Naive B cell (primary cell): ENCODE results near the gene F5. TPM values are rescaled to one million over a fixed set of nuclear protein-coding genes. Genes with fewer than 3 reads are reported as not detected.
A peak's percentile ranks its signal among the peaks of the same experiment; 100 is the strongest.

Source experiments
- ATAC-seq, 2 donors: fragments of 150-1000 bp; cut with Tn5 transposase; 2 replicates each; pipeline ENCODE4 v1.10.0; 2021; ENCODE audit warnings: low read depth in 2 of 2, mild to moderate bottlenecking in 2 of 2, moderate library complexity in 2 of 2
- DNase-seq: peaks from one replicate; pipeline ENCODE4 v3.0.0; 2022
- H3K27ac Mint-ChIP-seq, 6 donors: one replicate each; pipeline ENCODE4 v1.8.0; 2020 to 2022; ENCODE audit warnings: mild to moderate bottlenecking in 6 of 6, mixed read lengths in 6 of 6, moderate library complexity in 5 of 6, inconsistent platforms in 2 of 6
- H3K27me3 Mint-ChIP-seq, 3 donors: one replicate each; pipeline ENCODE4 v1.8.0; 2021 to 2022; ENCODE audit warnings: mixed read lengths in 3 of 3, mild to moderate bottlenecking in 1 of 3
- H3K36me3 Mint-ChIP-seq, 2 donors: one replicate each; pipeline ENCODE4 v1.8.0; 2020 to 2022; ENCODE audit warnings: mixed read lengths in 2 of 2, inconsistent platforms in 1 of 2, mild to moderate bottlenecking in 1 of 2
- H3K4me1 Mint-ChIP-seq, 3 donors: one replicate each; pipeline ENCODE4 v1.8.0; 2020 to 2022; ENCODE audit warnings: mixed read lengths in 3 of 3, inconsistent platforms in 1 of 3, mild to moderate bottlenecking in 1 of 3, moderate library complexity in 1 of 3
- H3K4me3 Mint-ChIP-seq, 8 donors: one replicate each; pipeline ENCODE4 v1.8.0; 2020 to 2022; ENCODE audit warnings: mild to moderate bottlenecking in 8 of 8, mixed read lengths in 8 of 8, moderate library complexity in 8 of 8, inconsistent platforms in 2 of 8
- H3K9me3 Mint-ChIP-seq, 7 donors: one replicate each; pipeline ENCODE4 v1.8.0; 2020 to 2022; ENCODE audit warnings: mixed read lengths in 7 of 7, mild to moderate bottlenecking in 5 of 7, inconsistent platforms in 2 of 7, moderate library complexity in 1 of 7
- polyA plus RNA-seq, 6 donors: library from polyadenylated mRNA; unstranded; fragments of 300-500 nt; fragmentation: Illumina TruSeq; gene quantifications; one replicate each; pipeline ENCODE4 v1.2.3, GENCODE V29; 2021; ENCODE audit warnings: low read depth in 6 of 6

The F5 gene
- polyA plus RNA-seq, 6 donors from 2014 or later: 0.06 TPM; not detected in 5

DNA sequence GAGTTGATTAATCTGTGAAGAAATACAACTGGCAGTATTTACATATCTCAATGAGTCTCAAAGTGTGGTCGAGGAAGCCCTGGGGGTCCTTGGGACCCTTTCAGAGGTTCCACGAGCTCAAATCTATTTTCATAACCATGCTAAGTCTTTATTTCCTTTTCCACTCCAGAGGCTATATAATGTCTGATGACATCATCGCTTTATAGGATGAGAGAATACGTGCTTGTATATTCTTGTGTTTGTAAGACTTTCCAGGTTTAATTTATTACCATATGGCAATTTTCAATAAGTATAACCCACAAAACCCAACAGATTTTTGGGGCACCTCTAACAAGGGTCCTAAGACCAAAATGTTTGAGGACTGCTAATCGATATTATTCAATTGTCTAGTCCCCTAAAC lies 99.1 kb downstream of the F5 start:
- no peaks in the 10 kb centered on the region for H3K9me3 Mint-ChIP-seq
- H3K27ac Mint-ChIP-seq: peak overlapping the region in 3 of 6 donors; percentile 7 to 97 (median 89)
- no peaks in the 10 kb centered on the region for H3K36me3 Mint-ChIP-seq
- H3K27me3 Mint-ChIP-seq: peaks cover 0 to 4% (median under 1%) of the 10 kb centered on the region in 3 donors
- ATAC-seq (no peak), DNase-seq (no peak)
- H3K4me1 Mint-ChIP-seq: peaks cover 20 to 32% (median 27%) of the 10 kb centered on the region in 3 donors
- H3K4me3 Mint-ChIP-seq: peak overlapping the region in 6 of 8 donors; percentile 17 to 98 (median 93)

DNA sequence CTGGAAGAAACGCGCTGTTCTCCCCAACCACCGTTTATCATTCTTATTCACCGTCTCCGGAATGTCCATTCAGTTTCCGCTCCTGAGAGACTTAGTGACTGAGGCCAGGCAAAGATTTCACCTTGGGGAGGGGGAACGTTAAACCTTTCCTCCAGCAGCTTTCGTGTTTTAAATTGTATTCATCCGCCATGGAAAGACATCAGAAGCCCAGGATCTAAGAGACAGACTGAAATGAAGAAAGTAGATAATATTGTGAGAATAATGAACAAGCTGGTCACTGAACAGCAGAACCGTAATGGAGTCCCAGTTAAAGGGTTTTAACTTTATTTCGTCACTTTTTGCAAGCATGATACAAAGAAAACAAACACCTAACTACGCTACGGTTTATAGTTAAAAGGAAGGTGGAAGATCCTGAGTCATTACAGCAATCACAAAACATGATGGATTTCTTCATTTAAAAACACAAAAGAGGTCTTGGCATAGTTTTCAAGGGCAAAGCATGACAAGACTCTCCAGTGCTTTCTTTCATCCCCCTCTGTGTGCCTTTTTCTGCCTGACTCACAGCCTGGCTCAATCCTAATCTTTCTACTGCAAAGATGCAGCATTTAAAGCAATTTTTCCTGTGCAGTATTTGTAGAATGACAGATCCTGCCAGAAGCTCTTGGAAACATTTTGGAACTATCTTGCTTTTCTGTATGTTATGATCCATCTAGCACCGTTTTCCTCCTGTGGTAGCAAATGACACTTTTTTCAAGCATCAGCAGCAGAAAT lies 99.8 kb downstream of the F5 start:
- Mint-ChIP-seq H3K4me3 (peak overlapping the region; percentile 90 to 98 (median 94)), H3K36me3 (no peaks in the 10 kb centered on the region), H3K4me1 (peaks cover 20 to 32% (median 27%) of the 10 kb centered on the region in 3 donors), H3K27me3 (peaks cover 0 to 4% (median 0%) of the 10 kb centered on the region in 3 donors), H3K27ac (peak overlapping the region; percentile 89 to 98 (median 96)), H3K9me3 (no peaks in the 10 kb centered on the region)
- ATAC-seq (no peak), DNase-seq (no peak)

- no peaks in the 10 kb centered on the region for H3K9me3 Mint-ChIP-seq
- H3K36me3 Mint-ChIP-seq: no peaks in the 10 kb centered on the region
- ATAC-seq (peak; percentile 95 to 96), DNase-seq (peak; percentile 96)
- peak within 1 kb of the TSS; percentile 90 to 98 (median 94) for H3K4me3 Mint-ChIP-seq
- peaks cover 20 to 32% (median 27%) of the 10 kb centered on the region in 3 donors for H3K4me1 Mint-ChIP-seq
- H3K27ac Mint-ChIP-seq: peak within 1 kb of the TSS; percentile 89 to 98 (median 96)
- peaks cover 0 to 4% (median 0%) of the 10 kb centered on the region in 3 donors for H3K27me3 Mint-ChIP-seq
Observed at GRCh38 chr1:169485431-169486280, 100.6 kb downstream of the F5 start, which contains the start of gene SLC19A2. SLC19A2 (minus strand) TSS chr1:169485944; CDS start chr1:169485766, 178 bp downstream.

DNA sequence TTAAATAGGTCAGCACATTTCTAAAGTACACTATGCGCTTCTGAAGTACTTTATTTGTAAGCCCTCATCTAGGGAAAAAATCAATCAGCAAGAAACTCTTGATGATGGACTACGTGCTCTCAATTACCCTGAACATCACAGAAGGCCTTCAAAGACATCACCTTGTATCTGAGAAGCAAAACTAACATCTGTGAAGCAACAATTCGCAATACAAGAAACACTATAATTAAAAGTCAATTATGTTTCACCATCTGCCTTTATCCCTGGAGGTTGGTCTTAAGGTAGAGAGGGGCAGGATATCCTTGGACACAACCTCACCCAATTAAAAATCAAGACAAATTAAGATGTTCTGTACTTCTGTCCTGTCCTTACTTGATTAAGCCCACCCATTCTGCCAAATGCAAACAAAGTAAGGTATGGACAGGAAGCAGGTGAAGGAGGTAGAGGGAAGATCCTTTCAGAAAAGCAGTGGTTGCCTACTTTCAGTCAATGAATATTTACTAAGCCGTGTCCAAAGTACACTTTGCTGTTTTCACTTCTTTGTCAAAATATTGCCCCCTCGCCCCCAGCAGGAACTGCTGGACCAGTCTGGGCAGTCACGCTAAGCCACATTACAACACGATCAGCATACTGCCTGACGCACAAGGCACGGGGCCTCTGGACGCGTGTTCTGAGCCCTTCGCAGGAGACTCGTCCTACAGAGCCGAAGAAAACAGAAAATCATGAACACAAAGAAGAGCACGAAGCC lies 101.4 kb downstream of the F5 start:
- Mint-ChIP-seq H3K27me3 (peaks cover 0 to 4% (median 0%) of the 10 kb centered on the region in 3 donors), H3K4me3 (peak overlapping the region; percentile 90 to 98 (median 94)), H3K27ac (peak overlapping the region; percentile 89 to 98 (median 96)), H3K4me1 (peaks cover 20 to 32% (median 27%) of the 10 kb centered on the region in 3 donors), H3K9me3 (no peaks in the 10 kb centered on the region), H3K36me3 (no peaks in the 10 kb centered on the region)
- ATAC-seq (peak; percentile 27 to 30), DNase-seq (peak; percentile 64)

DNA sequence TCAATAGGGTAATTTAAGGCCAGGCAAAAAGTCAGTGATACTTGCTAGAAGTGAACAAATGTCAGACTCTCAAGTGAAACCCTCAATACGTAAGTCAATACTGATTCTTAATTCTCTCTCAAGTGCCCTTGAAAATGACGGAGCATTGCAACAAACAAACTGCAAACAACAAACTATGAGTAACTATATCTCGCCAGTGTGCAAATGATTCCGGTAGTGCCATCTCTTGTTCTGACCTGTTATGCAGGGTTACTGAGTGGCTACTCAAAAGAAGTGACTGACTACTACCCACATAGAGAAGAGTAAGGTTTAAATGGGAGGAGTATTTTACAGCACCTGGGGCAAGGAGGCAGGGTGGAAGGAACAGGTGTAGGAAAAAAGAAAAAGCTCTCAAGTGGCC lies 102.2 kb downstream of the F5 start:
- peak overlapping the region in 3 of 6 donors; percentile 11 to 72 (median 55) for H3K27ac Mint-ChIP-seq
- no peaks in the 10 kb centered on the region for H3K9me3 Mint-ChIP-seq
- no peak for DNase-seq
- H3K27me3 Mint-ChIP-seq: peaks cover 0 to 4% (median 0%) of the 10 kb centered on the region in 3 donors
- no peaks in the 10 kb centered on the region for H3K36me3 Mint-ChIP-seq
- no peak for ATAC-seq
- H3K4me3 Mint-ChIP-seq: peak overlapping the region; percentile 0 to 94 (median 71)
- peaks cover 20 to 32% (median 27%) of the 10 kb centered on the region in 3 donors for H3K4me1 Mint-ChIP-seq

DNA sequence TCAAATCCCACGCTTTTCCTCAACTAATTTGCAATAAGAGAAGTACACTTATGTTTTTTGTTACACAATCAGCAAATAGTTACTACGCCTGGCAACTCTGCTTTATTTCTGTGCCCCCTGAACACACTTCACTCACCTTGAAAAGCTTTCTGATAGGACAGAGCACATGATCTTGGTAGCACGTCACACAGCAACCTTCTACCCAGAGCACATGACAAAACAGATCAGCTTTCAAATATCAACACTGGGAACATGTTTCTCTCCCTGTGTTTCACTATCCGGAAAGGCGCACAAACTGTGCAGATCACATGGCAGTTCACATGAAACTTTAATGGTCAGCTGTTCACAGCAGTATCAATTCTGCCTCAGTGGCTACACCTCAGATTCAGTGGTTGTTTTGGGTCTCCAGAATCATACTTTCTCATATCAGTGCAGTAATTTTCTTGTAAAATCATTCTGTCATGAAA lies 102.7 kb downstream of the F5 start:
- DNase-seq (no peak), ATAC-seq (no peak)
- H3K4me1 Mint-ChIP-seq: peaks cover 20 to 32% (median 27%) of the 10 kb centered on the region in 3 donors
- peaks cover 0 to 4% (median 0%) of the 10 kb centered on the region in 3 donors for H3K27me3 Mint-ChIP-seq
- H3K9me3 Mint-ChIP-seq: no peaks in the 10 kb centered on the region
- H3K27ac Mint-ChIP-seq: peak overlapping the region in 1 of 6 donors; percentile 32
- H3K36me3 Mint-ChIP-seq: no peaks in the 10 kb centered on the region
- H3K4me3 Mint-ChIP-seq: peak overlapping the region in 3 of 8 donors; percentile 0 to 92 (median 90)

DNA sequence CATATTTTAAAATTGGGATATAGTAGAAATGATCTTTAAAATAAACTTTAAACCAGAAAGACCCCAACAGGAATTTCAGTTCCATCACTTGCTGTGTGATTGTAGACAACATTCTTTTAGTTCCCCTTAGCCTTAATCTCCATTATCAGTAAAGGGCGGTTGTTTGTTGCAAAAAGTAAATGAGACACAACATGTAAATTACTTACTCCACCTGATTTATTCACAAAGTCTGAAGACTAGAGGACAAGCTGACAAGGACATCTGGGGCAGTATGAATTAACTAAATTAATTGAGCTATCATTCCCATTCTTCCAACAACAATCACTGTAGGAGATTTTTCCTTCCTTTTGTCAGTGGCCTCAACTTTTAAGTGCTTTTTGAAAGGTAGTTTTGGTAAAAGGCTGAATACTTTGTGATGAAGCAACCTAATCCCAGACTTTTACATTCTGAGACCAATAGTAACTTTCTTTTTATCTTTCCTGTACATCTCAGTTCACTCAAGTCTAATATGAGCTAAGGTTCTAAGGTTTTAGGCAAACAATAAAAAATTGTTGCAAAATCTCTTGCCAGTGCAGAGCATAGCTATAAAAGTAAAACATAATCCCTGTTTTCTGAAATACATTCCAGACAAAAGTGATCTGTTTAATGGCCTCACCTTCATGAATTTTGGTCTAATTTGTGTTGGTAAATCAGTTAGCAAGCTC lies 106.8 kb downstream of the F5 start:
- ATAC-seq (no peak), DNase-seq (no peak)
- Mint-ChIP-seq H3K36me3 (no peaks in the 10 kb centered on the region), H3K27ac (no peak overlapping the region), H3K9me3 (no peaks in the 10 kb centered on the region), H3K4me3 (no peak overlapping the region), H3K4me1 (peaks cover 5 to 12% (median 9%) of the 10 kb centered on the region in 3 donors), H3K27me3 (no peaks in the 10 kb centered on the region)

DNA sequence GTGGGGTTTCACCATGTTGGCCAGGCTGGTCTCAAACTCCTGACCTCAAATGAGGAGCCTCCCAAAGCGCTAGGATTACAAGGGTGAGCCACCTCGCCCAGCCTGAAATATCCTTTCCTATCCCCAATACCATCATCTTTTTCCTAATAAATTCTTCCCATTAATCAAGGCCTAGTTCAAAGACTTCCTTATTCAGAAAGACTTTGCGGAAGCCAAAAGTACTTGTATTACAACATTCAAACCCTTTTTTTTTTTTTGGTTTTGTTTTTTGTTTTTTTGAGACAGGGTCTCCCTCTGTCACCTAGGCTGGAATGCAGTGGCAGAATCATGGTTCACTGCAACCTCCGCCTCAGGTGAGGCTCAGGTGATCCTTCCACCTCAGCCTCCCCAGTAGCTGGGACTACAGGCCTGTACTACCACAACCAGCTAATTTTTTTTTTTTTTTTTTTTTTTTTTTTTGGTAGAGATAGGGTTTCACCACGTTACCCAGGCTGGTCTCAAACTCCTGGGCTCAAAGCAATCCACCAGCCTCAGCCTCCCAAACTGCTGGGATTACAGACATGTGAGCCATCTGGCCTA lies 108.1 kb downstream of the F5 start:
- Mint-ChIP-seq H3K27me3 (no peaks in the 10 kb centered on the region), H3K4me1 (peaks cover 0 to 4% (median 0%) of the 10 kb centered on the region in 3 donors), H3K36me3 (no peaks in the 10 kb centered on the region), H3K27ac (no peak overlapping the region), H3K9me3 (no peaks in the 10 kb centered on the region), H3K4me3 (no peak overlapping the region)
- ATAC-seq: no peak
- no peak for DNase-seq

DNA sequence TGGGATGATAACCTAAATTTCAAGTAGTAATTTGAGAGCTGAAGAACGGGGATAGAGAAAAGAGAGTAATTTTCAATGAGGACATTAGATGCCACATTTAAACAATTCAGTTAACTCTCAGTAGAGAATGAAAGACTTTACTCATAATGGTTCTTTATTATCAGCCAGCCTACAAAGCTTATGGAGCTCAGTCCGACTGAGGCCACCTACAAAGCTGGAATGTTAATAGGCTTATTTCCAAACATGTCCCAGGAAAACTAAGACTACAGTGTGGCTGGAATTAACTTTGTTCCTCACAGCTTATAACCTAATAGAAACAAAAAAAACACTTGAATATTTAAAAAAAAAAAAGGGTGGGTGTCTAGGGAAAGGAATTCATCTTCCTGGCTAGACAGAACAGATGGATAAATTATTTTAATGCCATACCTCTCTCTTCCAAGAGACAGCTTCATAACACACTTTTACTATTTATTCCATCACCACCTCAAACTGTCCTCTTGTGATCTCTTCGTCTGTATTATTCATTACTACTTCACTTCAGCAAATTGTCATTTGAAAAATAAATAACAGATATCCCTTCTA lies 110.4 kb downstream of the F5 start:
- no peak for DNase-seq
- Mint-ChIP-seq H3K27ac (no peak overlapping the region), H3K9me3 (no peaks in the 10 kb centered on the region), H3K36me3 (no peaks in the 10 kb centered on the region), H3K4me1 (peaks cover 0 to 4% (median 0%) of the 10 kb centered on the region in 3 donors), H3K4me3 (no peak overlapping the region), H3K27me3 (no peaks in the 10 kb centered on the region)
- no peak for ATAC-seq

DNA sequence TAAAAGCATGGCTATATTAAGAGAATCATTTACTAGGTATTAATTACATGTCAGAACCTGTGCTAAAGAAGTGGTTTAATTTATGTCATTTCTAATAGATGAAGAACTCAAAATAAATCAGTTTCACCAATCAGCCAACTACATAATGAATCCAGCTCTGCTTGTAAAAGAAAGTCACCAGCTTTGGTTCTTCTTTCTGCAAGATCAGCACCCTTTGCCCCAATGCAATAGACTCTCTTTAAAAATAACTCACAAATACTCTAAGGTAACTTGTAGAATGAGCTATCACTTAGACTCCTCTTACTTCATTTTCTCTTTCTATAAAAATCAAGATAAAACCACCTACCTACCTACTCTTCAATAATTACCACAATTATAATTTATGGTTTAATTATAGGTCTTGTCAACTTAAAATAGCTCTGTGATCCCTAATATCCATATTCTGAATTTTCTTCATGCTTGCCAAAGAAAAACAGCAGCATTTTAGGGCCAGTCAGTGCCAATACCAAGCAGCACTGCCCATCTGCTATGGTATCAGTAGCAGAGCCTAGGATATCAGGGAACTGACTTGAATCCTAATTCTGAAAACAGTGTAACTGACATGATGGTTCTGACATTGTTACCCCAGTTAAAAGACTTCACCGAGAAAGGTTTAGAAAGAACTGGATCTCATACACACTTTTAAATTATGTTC lies 111.8 kb downstream of the F5 start:
- ATAC-seq: no peak

DNA sequence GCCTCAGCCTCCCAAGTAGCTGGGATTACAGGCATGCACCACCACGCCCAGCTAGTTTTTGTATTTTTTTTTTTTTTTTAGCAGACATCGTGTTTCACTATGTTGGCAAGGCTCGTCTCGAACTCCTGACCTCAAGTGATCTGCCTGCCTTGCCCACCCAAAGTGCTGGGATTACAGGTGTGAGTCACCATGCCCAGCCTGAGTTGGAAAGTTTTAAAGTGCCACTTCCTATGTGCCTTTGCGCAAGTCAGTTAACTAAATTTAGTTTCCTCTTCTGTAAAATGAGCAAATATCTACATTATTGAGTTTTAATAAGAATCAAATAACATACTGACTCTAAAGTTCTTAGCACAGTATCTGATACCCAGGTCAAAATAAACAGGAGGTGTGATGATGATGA lies 112.9 kb downstream of the F5 start:
- H3K27me3 Mint-ChIP-seq: no peaks in the 10 kb centered on the region

More for the DNA sequence above, 111.8 kb downstream of the F5 start:
- H3K4me1 Mint-ChIP-seq: peaks cover 0 to 4% (median 0%) of the 10 kb centered on the region in 3 donors
- H3K36me3 Mint-ChIP-seq: no peaks in the 10 kb centered on the region
- H3K4me3 Mint-ChIP-seq: no peak overlapping the region
- no peak for DNase-seq
- H3K27me3 Mint-ChIP-seq: no peaks in the 10 kb centered on the region
- H3K9me3 Mint-ChIP-seq: no peaks in the 10 kb centered on the region
- H3K27ac Mint-ChIP-seq: no peak overlapping the region

More for the DNA sequence above, 112.9 kb downstream of the F5 start:
- Mint-ChIP-seq H3K4me1 (peaks cover 0 to 4% (median 0%) of the 10 kb centered on the region in 3 donors), H3K4me3 (no peak overlapping the region), H3K9me3 (no peaks in the 10 kb centered on the region), H3K36me3 (no peaks in the 10 kb centered on the region), H3K27ac (no peak overlapping the region)
- no peak for ATAC-seq
- no peak for DNase-seq
